Stimulated activated effector memory CD8-positive, alpha-beta T cell treated with anti-CD3 and anti-CD28 coated beads, Interleukin-12 subunit alpha, Interleukin-12 subunit beta, amount 100 ng/mL, for 72 hours (primary cell): ENCODE data around the gene CRB1.

Experiments
- ATAC-seq: fragments of 150-1000 bp; cut with Tn5 transposase; 2 replicates; pipeline ENCODE4 v1.10.0; 2021
- DNase-seq, 2 donors: peaks; one replicate each; pipeline ENCODE4 v3.0.0; 2021 to 2022; ENCODE audit warnings: low spot score in 2 of 2
- H3K27ac Mint-ChIP-seq: one replicate; pipeline ENCODE4 v1.8.0; 2022; ENCODE audit warnings: mild to moderate bottlenecking, mixed read lengths
- H3K36me3 Mint-ChIP-seq: one replicate; pipeline ENCODE4 v1.8.0; 2022; ENCODE audit warnings: mild to moderate bottlenecking, mixed read lengths
- H3K4me1 Mint-ChIP-seq: one replicate; pipeline ENCODE4 v1.8.0; 2022; ENCODE audit warnings: mixed read lengths
- H3K4me3 Mint-ChIP-seq: one replicate; pipeline ENCODE4 v1.8.0; 2022; ENCODE audit warnings: mild to moderate bottlenecking, mixed read lengths
- H3K9me3 Mint-ChIP-seq: one replicate; pipeline ENCODE4 v1.8.0; 2022; ENCODE audit warnings: mixed read lengths

CRB1 gene

GRCh38 chr1:197438010-197438790 is 170.1 kb downstream of the CRB1 start:
- DNase-seq (no peak), ATAC-seq (no peak)
- H3K9me3 Mint-ChIP-seq = no peaks in the 10 kb centered on the region
- H3K27ac Mint-ChIP-seq = no peak overlapping the region
- no peaks in the 10 kb centered on the region for H3K4me1 Mint-ChIP-seq
- no peak overlapping the region for H3K4me3 Mint-ChIP-seq
- H3K36me3 Mint-ChIP-seq = no peaks in the 10 kb centered on the region

GRCh38 chr1:197439708-197440280 is 171.7 kb downstream of the CRB1 start:
- Mint-ChIP-seq H3K36me3 (no peaks in the 10 kb centered on the region), H3K4me1 (no peaks in the 10 kb centered on the region), H3K9me3 (no peaks in the 10 kb centered on the region), H3K4me3 (no peak overlapping the region), H3K27ac (no peak overlapping the region)
- ATAC-seq (no peak), DNase-seq (no peak)

GRCh38 chr1:197440715-197441114 is 172.7 kb downstream of the CRB1 start:
- ATAC-seq (no peak), DNase-seq (no peak)
- Mint-ChIP-seq H3K4me3 (no peak overlapping the region), H3K4me1 (no peaks in the 10 kb centered on the region), H3K27ac (no peak overlapping the region), H3K9me3 (no peaks in the 10 kb centered on the region), H3K36me3 (no peaks in the 10 kb centered on the region)

- no peaks in the 10 kb centered on the region for H3K9me3 Mint-ChIP-seq
- no peak for ATAC-seq
- no peak for DNase-seq
- no peaks in the 10 kb centered on the region for H3K4me1 Mint-ChIP-seq
- H3K4me3 Mint-ChIP-seq = no peak overlapping the region
- no peaks in the 10 kb centered on the region for H3K36me3 Mint-ChIP-seq
- H3K27ac Mint-ChIP-seq = no peak overlapping the region
Measured at GRCh38 chr1:197441999-197442414, 174.0 kb downstream of the CRB1 start.

GRCh38 chr1:197444755-197445154 is 176.7 kb downstream of the CRB1 start:
- H3K9me3 Mint-ChIP-seq = no peaks in the 10 kb centered on the region
- H3K4me3 Mint-ChIP-seq = no peak overlapping the region
- no peak overlapping the region for H3K27ac Mint-ChIP-seq
- H3K4me1 Mint-ChIP-seq = no peaks in the 10 kb centered on the region
- DNase-seq (no peak), ATAC-seq (no peak)
- H3K36me3 Mint-ChIP-seq = no peaks in the 10 kb centered on the region

GRCh38 chr1:197448121-197448779 is 180.2 kb downstream of the CRB1 start:
- Mint-ChIP-seq H3K27ac (no peak overlapping the region), H3K9me3 (no peaks in the 10 kb centered on the region), H3K4me1 (no peaks in the 10 kb centered on the region), H3K36me3 (no peaks in the 10 kb centered on the region), H3K4me3 (no peak overlapping the region)
- DNase-seq (no peak), ATAC-seq (no peak)

- H3K27ac Mint-ChIP-seq = no peak overlapping the region
- no peaks in the 10 kb centered on the region for H3K9me3 Mint-ChIP-seq
- no peak for DNase-seq
- H3K36me3 Mint-ChIP-seq = no peaks in the 10 kb centered on the region
- no peak overlapping the region for H3K4me3 Mint-ChIP-seq
- no peaks in the 10 kb centered on the region for H3K4me1 Mint-ChIP-seq
- no peak for ATAC-seq
Measured at GRCh38 chr1:197451381-197451780, 183.3 kb downstream of the CRB1 start.

GRCh38 chr1:197453376-197454058 is 185.5 kb downstream of the CRB1 start:
- H3K27ac Mint-ChIP-seq = no peak overlapping the region
- DNase-seq = no peak
- H3K36me3 Mint-ChIP-seq = no peaks in the 10 kb centered on the region
- H3K4me3 Mint-ChIP-seq = no peak overlapping the region
- no peaks in the 10 kb centered on the region for H3K4me1 Mint-ChIP-seq
- no peaks in the 10 kb centered on the region for H3K9me3 Mint-ChIP-seq
- ATAC-seq = no peak

- ATAC-seq = no peak
- H3K9me3 Mint-ChIP-seq = no peaks in the 10 kb centered on the region
- no peak overlapping the region for H3K27ac Mint-ChIP-seq
Measured at GRCh38 chr1:197462539-197462938, 194.5 kb downstream of the CRB1 start.

GRCh38 chr1:197463142-197463541 is 195.1 kb downstream of the CRB1 start:
- H3K27ac Mint-ChIP-seq = no peak overlapping the region
- H3K4me3 Mint-ChIP-seq = no peak overlapping the region
- DNase-seq (no peak), ATAC-seq (no peak)
- H3K9me3 Mint-ChIP-seq = no peaks in the 10 kb centered on the region
- no peaks in the 10 kb centered on the region for H3K36me3 Mint-ChIP-seq
- no peaks in the 10 kb centered on the region for H3K4me1 Mint-ChIP-seq

More at GRCh38 chr1:197462539-197462938, 194.5 kb downstream of the CRB1 start:
- no peaks in the 10 kb centered on the region for H3K4me1 Mint-ChIP-seq
- no peak overlapping the region for H3K4me3 Mint-ChIP-seq
- no peak for DNase-seq
- no peaks in the 10 kb centered on the region for H3K36me3 Mint-ChIP-seq

GRCh38 chr1:197464044-197464443 is 196.0 kb downstream of the CRB1 start:
- Mint-ChIP-seq H3K4me3 (no peak overlapping the region), H3K36me3 (no peaks in the 10 kb centered on the region), H3K27ac (no peak overlapping the region), H3K4me1 (no peaks in the 10 kb centered on the region), H3K9me3 (no peaks in the 10 kb centered on the region)
- no peak for ATAC-seq
- DNase-seq = no peak

GRCh38 chr1:197465528-197466327 is 197.7 kb downstream of the CRB1 start:
- Mint-ChIP-seq H3K9me3 (no peaks in the 10 kb centered on the region), H3K4me3 (no peak overlapping the region), H3K27ac (no peak overlapping the region), H3K36me3 (no peaks in the 10 kb centered on the region), H3K4me1 (no peaks in the 10 kb centered on the region)
- no peak for DNase-seq
- no peak for ATAC-seq

- no peak for DNase-seq
- Mint-ChIP-seq H3K27ac (no peak overlapping the region), H3K9me3 (no peaks in the 10 kb centered on the region), H3K4me1 (no peaks in the 10 kb centered on the region), H3K4me3 (no peak overlapping the region), H3K36me3 (no peaks in the 10 kb centered on the region)
- ATAC-seq = no peak
Measured at GRCh38 chr1:197466813-197467212, 198.8 kb downstream of the CRB1 start.

GRCh38 chr1:197467881-197468280 is 199.8 kb downstream of the CRB1 start:
- Mint-ChIP-seq H3K27ac (no peak overlapping the region), H3K4me3 (no peak overlapping the region), H3K4me1 (no peaks in the 10 kb centered on the region), H3K36me3 (no peaks in the 10 kb centered on the region), H3K9me3 (no peaks in the 10 kb centered on the region)
- no peak for DNase-seq
- no peak for ATAC-seq
